Activated CD4-positive, alpha-beta T cell treated with anti-CD3 and anti-CD28 coated beads, Interleukin-2, amount 50 U/mL, for 48 hours (primary cell): ENCODE data around the gene ZNF558.

Source experiments
- DNase-seq, 2 experiments: peaks; one replicate each; pipeline ENCODE4 v3.0.0-alpha.2; 2020

Gene ZNF558

DNA sequence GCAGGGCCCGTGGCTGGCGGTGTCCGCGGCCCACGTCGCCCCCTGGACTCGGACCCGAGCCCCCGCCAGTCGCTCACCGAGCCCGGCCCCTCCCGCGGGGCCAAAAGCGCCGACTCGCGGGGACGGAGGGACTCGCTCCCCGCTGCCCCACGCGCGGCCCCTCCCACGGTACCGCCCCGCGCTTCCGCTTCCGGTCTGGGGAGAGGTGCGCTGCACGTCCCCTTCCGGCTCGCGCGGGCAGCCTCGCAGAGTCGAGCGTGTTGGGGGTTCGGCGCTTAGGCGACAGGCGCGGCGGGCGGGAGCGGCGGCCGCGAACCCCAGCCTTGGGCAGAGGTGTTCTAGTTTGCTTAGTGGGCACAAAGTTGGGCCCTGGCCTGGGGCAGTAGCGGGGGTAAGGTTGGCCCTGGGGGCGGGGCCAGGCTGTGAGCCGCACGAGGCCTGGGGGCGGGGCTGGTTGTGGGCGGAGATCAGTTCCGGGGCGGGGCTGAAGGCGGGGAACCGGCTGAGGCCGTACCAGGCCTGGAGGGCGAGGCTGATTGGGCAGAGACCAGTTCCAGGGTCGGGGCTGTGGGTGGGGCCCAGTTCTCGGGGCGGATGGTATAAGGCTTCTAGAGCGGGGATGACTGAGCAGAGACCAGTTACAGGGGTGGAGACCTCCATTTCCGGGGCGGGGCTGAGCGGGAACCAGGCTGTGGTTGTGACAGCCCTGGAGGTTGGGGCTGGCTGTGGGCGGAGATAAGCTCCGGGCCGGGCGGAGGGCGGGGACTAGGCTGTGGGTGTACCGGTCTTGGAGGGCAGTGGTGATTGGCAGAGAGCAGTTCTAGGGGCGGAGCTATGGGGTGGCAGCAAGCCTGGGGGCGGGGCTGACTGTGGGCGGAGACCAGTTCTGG lies at the start of gene ZNF558, which contains the start of gene MBD3L1:
Gene ZNF558 (minus strand): TSS at position 173 of the 890 bp plus-strand sequence. CDS start 9,645 bp downstream, outside the sequence.
Gene MBD3L1 (plus strand): TSS at position 246 of the 890 bp plus-strand sequence. CDS start 10,302 bp downstream, outside the sequence.
- peak; percentile 99 for DNase-seq

DNA sequence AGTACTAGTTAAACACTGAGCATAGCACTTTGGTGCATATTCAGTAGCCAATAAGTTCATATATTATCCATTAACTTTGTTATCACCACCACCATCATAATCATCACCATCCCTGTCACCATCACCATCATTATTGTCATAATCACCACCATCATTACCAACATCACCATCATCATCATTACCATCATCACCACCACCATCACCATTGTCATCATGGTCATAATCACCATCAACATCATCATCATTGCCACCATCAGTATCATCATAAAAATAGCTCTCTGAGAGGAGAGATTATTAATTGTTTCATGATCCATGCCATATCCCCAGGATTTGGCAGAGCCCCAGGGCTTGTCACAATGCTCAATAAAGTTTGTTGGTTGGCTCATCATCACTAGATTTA lies 49.4 kb upstream of the ZNF558 start:
- DNase-seq, result no peak

DNA sequence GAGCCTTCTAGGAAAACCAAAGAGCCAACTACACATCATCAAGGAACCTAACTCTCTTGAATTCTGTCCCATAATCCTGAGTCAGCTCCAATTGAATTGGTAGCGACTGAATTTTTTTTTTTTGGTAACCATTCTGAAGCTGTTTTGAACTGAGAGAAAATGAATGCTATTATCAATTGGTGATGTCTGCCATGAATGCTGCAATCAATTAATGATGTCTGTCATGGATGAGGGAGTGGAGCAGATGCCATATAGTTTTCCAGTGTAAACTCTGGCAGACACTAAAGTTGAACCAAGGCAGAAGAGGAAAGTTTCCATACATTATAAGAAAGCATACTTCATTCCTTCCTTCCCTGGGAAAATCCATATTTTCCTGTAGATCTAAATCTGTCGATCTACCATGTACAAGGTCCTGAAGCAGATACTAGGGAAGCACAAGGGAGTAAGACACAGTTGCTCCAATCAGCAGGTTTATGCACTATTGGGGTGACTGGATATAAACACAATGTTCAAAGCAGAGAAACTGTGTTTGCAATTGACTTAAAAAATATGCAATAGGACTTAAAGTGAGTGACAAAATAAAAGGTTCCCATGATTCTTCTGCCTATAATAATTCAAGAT lies 48.9 kb upstream of the ZNF558 start:
- no peak for DNase-seq

DNA sequence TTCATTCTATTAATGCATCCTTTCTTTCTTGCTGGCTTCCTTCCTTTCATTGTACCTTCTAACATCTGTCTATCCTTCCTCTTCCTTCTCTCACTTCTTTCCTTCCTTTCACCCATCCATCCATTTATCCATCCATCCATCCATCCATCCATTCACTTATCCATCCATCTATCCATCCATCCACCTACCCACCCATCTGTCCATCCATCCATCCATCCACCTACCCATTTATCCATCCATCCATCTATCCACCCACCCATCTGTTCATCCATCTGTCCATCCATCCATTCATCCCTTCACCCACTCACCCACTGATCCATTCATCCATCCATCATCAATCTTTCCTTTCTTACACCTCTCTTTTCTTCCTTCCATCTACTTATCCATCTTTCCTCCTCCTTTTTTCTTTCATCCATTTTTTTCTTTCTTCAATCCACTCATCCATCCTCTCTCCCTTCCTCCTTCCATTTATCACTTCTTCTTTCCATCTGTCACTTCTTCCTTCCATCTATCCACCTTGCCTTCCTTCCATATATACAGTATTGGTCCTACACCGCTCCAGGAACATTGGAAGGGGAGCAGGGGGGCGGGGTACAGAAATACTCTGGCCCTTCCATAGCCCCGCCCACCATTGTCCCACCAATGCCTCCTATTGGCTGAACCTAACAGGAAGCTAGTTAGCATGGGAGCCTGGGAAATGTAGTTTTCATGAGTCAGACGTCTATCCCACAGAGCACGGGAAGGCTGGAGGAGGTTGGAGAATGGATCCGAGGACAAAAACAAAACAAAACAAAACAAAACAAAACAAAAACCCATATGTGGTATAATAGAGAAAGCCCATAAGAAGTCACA lies 46.0 kb upstream of the ZNF558 start:
- DNase-seq, result no peak

DNA sequence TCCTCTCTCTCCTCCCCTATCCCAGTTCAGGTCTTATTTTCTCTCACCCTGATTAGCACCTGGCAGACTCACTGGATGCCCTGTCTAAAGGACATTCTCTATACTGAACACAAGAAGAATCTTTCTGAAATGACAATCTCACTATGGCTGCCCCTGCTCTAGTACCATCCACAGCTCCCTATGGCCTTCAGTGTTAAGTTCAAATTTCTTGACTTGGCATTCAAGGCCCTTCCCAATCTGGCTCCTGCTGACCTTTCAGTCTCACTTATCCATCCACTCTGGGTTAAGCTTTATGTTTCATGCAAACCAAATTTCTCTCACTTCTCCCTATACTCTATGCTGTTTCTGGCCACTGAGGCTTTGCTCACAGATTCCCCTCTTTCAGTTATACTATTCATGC lies 34.2 kb upstream of the ZNF558 start:
- DNase-seq, result no peak

GRCh38 chr19:8858260-8858659 lies 26.2 kb upstream of the ZNF558 start:
- DNase-seq, result no peak

GRCh38 chr19:8850488-8850887 lies 18.4 kb upstream of the ZNF558 start:
- no peak for DNase-seq

DNA sequence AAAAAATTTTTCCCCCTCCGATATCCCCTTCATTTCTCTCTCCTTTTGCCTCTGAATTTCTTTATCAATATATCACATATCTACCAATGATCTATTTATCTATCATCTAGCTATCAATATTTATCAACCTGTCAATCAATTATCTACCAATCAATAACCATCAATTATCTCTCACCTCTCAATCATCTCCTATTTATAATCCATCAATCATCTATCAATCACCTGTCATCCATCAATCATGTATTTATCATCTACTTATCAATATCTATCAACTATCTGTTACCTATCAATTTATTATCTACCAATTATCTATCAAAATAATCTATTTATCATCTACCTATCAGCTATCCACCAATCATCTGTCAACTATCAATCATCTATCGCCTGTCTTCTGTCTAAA lies 17.1 kb upstream of the ZNF558 start:
- DNase-seq, result no peak

DNA sequence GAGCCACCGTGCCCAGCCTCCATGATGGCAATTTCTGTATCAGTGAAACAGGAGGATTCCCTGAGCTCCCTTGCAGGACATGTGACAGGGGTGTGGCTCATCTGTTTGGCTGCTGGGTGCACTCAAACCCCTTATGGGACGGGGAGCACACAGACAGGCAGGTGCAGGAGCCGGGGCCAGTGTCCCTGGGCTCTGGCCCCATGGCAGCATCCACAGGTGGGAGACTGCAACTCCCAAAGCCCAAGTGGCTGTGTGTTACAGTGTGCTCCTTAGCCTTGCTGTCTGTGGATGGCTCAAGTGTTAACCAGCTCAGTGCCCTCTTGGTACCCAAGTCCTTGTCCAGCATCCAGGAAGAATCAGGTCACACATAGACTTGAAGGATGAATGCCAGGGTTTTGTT lies 14.7 kb upstream of the ZNF558 start:
- no peak for DNase-seq

DNA sequence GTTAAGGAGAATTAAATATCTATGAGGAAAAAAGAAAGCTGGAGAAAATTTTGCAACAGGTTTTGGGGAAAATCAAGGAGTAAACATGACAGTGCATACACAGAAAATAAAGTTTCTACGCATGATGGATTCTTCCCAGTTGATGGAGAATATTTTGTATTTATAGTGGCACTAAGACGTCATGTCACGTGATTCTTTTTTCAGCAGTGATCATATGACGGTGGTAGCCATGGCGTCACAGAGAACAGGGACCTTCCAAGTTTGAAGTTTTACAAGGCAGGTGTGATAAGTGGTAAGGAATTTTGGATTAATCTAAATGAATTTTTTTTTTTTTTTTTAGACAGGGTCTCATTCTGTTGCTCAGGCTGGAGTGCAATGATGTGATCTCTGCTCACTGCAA lies 8.6 kb upstream of the ZNF558 start:
- no peak for DNase-seq

GRCh38 chr19:8835877-8836276 lies 3.8 kb upstream of the ZNF558 start:
- no peak for DNase-seq

GRCh38 chr19:8835446-8835845 lies 3.3 kb upstream of the ZNF558 start:
- no peak for DNase-seq

GRCh38 chr19:8831832-8832131 lies 322 bp downstream of the ZNF558 start:
- DNase-seq, result no peak

DNA sequence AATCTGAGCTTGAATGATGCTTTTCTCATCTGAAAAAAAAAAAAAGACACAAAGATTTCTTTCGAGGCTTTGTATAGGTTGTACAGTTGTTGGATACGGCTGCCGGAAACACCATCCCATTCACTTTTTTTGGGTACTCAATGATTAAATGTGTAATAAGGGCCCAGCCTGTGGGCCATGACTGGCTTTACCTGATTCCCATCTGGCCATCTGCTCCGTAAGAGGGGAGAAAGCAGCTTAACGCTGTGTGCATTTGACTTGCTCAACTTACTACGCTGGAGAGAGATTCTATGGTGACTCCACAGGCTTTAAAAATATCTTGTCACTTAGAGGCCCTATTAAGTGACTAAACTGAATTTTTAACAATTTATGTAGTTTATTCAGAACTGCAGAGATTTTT lies 731 bp downstream of the ZNF558 start:
- DNase-seq, result no peak

GRCh38 chr19:8827277-8827676 lies 4.8 kb downstream of the ZNF558 start:
- DNase-seq, result no peak

GRCh38 chr19:8826371-8826770 lies 5.7 kb downstream of the ZNF558 start:
- DNase-seq, result no peak

- no peak for DNase-seq
Measured at GRCh38 chr19:8821748-8822241, 10.3 kb downstream of the ZNF558 start.

DNA sequence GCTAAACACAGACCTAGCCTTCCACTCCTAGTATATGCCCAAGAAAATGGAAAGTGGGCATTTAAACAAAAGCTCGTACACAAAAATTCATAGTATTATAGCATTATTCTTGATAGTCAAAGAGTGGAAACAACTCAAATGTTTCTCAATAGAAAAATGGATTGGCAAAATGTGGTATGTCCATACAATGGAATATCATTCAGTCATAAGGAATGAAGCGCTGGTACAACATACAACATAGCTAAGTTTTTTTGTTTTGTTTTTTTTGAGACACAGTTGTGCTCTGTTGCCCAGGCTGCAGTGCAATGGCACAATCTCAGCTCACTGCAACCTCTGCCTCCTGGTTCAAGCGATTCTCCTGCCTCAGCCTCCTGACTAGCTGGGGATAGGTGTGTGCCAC lies 11.9 kb downstream of the ZNF558 start:
- DNase-seq, result no peak

- no peak for DNase-seq
Measured at GRCh38 chr19:8815780-8816179, 16.3 kb downstream of the ZNF558 start.

- DNase-seq, result no peak
Measured at GRCh38 chr19:8814176-8814575, 17.9 kb downstream of the ZNF558 start.

DNA sequence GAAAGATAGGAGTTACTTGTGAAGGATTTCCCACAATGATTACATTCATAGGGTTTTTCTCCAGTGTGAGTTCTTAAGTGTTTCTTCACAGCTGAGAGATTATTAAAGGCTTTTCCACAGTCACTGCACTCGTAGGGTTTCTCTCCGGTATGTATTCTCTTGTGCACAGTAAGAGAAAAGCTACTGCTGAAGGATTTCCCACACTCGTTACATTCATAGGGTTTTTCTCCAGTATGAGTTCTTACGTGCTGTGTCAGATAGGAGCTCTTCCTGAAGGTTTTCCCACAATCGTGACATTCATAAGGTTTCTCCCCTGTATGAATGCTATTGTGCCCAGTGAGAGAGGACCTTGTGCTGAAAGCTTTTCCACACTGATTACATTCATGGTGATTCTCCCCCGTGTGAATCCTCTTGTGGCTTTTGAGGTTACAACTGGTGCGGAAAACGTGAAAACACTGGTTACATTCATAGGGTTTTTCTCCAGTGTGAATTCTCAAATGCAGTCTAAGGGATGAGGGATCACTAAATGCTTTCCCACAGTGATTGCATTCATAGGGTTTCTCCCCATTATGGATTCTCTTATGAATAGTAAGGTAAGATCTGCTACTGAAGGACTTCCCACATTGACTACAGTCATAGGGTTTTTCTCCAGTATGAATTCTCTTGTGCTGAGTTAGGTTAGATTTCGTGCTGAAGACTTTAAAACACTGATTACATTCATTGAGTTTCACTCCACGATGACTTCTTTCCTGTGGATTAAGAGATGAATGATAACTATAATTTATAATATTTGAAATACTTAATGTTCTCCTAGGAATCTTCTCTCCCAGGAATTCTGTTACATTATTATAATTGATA lies 20.6 kb downstream of the ZNF558 start:
- DNase-seq, result no peak

- no peak for DNase-seq
Measured at GRCh38 chr19:8806661-8807060, 25.4 kb downstream of the ZNF558 start.
